K562 (cell line): ENCODE measurements around the gene ARHGAP24. TPM values are rescaled to one million over a fixed set of nuclear protein-coding genes. Genes with fewer than 3 reads are reported as not detected.

Experiments
- ATAC-seq: fragments of 200-7000 bp; cut with Tn5 transposase; 3 replicates; pipeline ENCODE4 v1.9.1; 2020; ENCODE audit warnings: moderate library complexity
- BruUV-seq: library from RNA; stranded (reverse); fragments of 400-500 nt; replicated peaks from 2 replicates; lab custom pipeline; 2021; lab: Mats Ljungman, UMichigan
- CTCF ChIA-PET: fragments of 300-600 bp; formaldehyde crosslinking; extraction: SDS; loops from one replicate; lab custom pipeline; 2021; ENCODE audit warnings: low intra/inter-chr PET ratio; lab: Yijun Ruan, JAX
- POLR2A ChIA-PET: fragments of 300-600, 350-650 bp; sonication (Branson Sonifier 250); formaldehyde crosslinking; extraction: SDS; loops from one replicate; lab custom pipeline; 2021; ENCODE audit warnings: antibody characterized with exemption, inconsistent platforms; lab: Yijun Ruan, JAX
- DNase-seq, 4 experiments: peaks; one replicate each; pipeline versions ENCODE4 v3.0.0 to v3.0.0-alpha.2; 2011 to 2018; ENCODE audit warnings: low spot score in 3 of 4, mixed read lengths in 3 of 4; ENCODE audit errors: extremely low read depth in 1 of 4
- FAIRE-seq: peaks from 2 replicates; lab custom pipeline; 2011; peaks lifted over from hg19 to GRCh38; lab: Jason Lieb, UNC
- H2AFZ ChIP-seq: 2 replicates; pipeline ENCODE4 v1.6.0; 2011; ENCODE audit warnings: low read depth, low read length, control low read depth, inconsistent platforms
- H3K27ac ChIP-seq: fragments of 200-600 bp; 3 replicates; pipeline ENCODE4 v1.8.0; 2011; ENCODE audit warnings: low read depth, mild to moderate bottlenecking, control low read depth, inconsistent platforms, low read length, moderate library complexity, mixed read lengths; ENCODE audit errors: extremely low read depth
- H3K27me3 ChIP-seq, 2 experiments: fragments of 300-600 bp in 1 of 2; 2 replicates in 1 of 2; 3 replicates in 1 of 2; pipeline versions ENCODE4 v1.6.0 to v1.8.0; 2011; ENCODE audit warnings: inconsistent platforms in 2 of 2, low read length in 2 of 2, mild to moderate bottlenecking in 1 of 2, mixed read lengths in 1 of 2, moderate library complexity in 1 of 2; ENCODE audit not compliant: control insufficient read depth in 2 of 2, insufficient read depth in 2 of 2
- H3K36me3 ChIP-seq: fragments of 300-600 bp; 3 replicates; pipeline ENCODE4 v1.8.0; 2011; ENCODE audit warnings: mild to moderate bottlenecking, low read length, inconsistent platforms; ENCODE audit not compliant: control insufficient read depth, insufficient read depth
- H3K4me1 ChIP-seq, 2 experiments: fragments of 200-600 bp in 1 of 2; replicated peaks in 1 of 2; 2 replicates in 1 of 2; 3 replicates in 1 of 2; pipeline versions ENCODE4 v1.5.1 to v1.8.0; 2011; ENCODE audit warnings: inconsistent platforms in 2 of 2, low read length in 2 of 2, mild to moderate bottlenecking in 1 of 2, mixed read lengths in 1 of 2, moderate library complexity in 1 of 2; ENCODE audit not compliant: control insufficient read depth in 2 of 2, insufficient read depth in 2 of 2
- H3K4me2 ChIP-seq: 2 replicates; pipeline ENCODE4 v1.6.1; 2011; ENCODE audit warnings: low read length, control low read depth, inconsistent platforms, mixed read lengths; ENCODE audit not compliant: insufficient read depth
- H3K4me3 ChIP-seq: fragments of 200-600 bp; sonication (generic), shearing (Covaris generic); 2 replicates; pipeline ENCODE4 v1.5.1; 2016; ENCODE audit warnings: control low read depth, inconsistent platforms
- H3K79me2 ChIP-seq: fragments of 200-600 bp; 3 replicates; pipeline ENCODE4 v1.8.0; 2011; ENCODE audit warnings: low read length, inconsistent platforms; ENCODE audit not compliant: control insufficient read depth, insufficient read depth
- H3K9ac ChIP-seq, 2 experiments: 2 replicates each; pipeline versions ENCODE4 v1.6.0 to v1.6.1; 2011; ENCODE audit warnings: low read depth in 2 of 2, low read length in 2 of 2, control low read depth in 1 of 2, inconsistent platforms in 1 of 2, mild to moderate bottlenecking in 1 of 2, mixed read lengths in 1 of 2; ENCODE audit not compliant: insufficient read depth in 1 of 2
- H3K9me1 ChIP-seq: one replicate; pipeline ENCODE4 v1.6.0; 2011; ENCODE audit warnings: inconsistent platforms, mild to moderate bottlenecking, low read length, moderate library complexity; ENCODE audit not compliant: control insufficient read depth, insufficient read depth
- H3K9me3 ChIP-seq: replicated peaks from 2 replicates; pipeline ENCODE4 v1.5.1; 2011; ENCODE audit warnings: low read depth, low read length, inconsistent platforms; ENCODE audit not compliant: control insufficient read depth, insufficient read depth
- H4K20me1 ChIP-seq: replicated peaks from 2 replicates; pipeline ENCODE4 v1.6.1; 2011; ENCODE audit warnings: low read length, inconsistent platforms, mixed read lengths; ENCODE audit not compliant: control insufficient read depth, insufficient read depth
- CBX3 ChIP-seq, 2 experiments: IDR thresholded peaks; 1 replicate in 1 of 2; 2 replicates in 1 of 2; pipeline ENCODE4 v1.6.1; 2012; ENCODE audit warnings: inconsistent platforms in 2 of 2, low read length in 2 of 2, borderline replicate concordance in 1 of 2, control low read depth in 1 of 2
- CEBPG ChIP-seq, 3 experiments: fragments of 200-800 bp in 1 of 3; sonication (Bioruptor generic) in 1 of 3; sonication (generic) in 1 of 3; formaldehyde crosslinking in 1 of 3; IDR thresholded peaks in 2 of 3; conservative IDR thresholded peaks in 1 of 3; 2 replicates each; pipeline versions ENCODE4 v1.6.1 to v1.8.0; 2016 to 2022; ENCODE audit warnings: missing compliant biosample characterization in 2 of 3, missing genetic modification characterization in 2 of 3, mild to moderate bottlenecking in 1 of 3, missing genetic modification reagents in 1 of 3
- FIP1L1 ChIP-seq: fragments of 200-400 bp; formaldehyde crosslinking; IDR thresholded peaks from 2 replicates; pipeline ENCODE4 v1.6.1; 2018; ENCODE audit warnings: mild to moderate bottlenecking, low read depth, low read length; ENCODE audit not compliant: poor library complexity, severe bottlenecking
- GABPB1 ChIP-seq: sonication (generic); formaldehyde crosslinking; IDR thresholded peaks from 2 replicates; pipeline ENCODE4 v1.8.0; 2022; ENCODE audit warnings: mild to moderate bottlenecking, missing genetic modification reagents
- HDAC8 ChIP-seq: fragments of 450-650 bp; IDR thresholded peaks from 2 replicates; pipeline ENCODE4 v1.6.1; 2016; ENCODE audit warnings: mild to moderate bottlenecking, missing genetic modification characterization, moderate library complexity, missing compliant biosample characterization
- IFI16 ChIP-seq: fragments of 250-450 bp; sonication (Bioruptor Pico); IDR thresholded peaks from 2 replicates; pipeline ENCODE4 v2.1.2; 2022; ENCODE audit warnings: mild to moderate bottlenecking, inconsistent platforms
- NELFE ChIP-seq: IDR thresholded peaks from 2 replicates; pipeline ENCODE4 v1.6.1; 2011; ENCODE audit warnings: mild to moderate bottlenecking; ENCODE audit not compliant: insufficient read depth, insufficient read length
- PRMT5 ChIP-seq: sonication (generic); formaldehyde crosslinking; IDR thresholded peaks from 2 replicates; pipeline ENCODE4 v1.5.0; 2020; ENCODE audit warnings: missing genetic modification reagents
- YY1 ChIP-seq, 3 experiments: IDR thresholded peaks; 2 replicates each; pipeline ENCODE4 v1.6.1; 2011; ENCODE audit warnings: low read length in 2 of 3, mild to moderate bottlenecking in 2 of 3, moderate library complexity in 2 of 3, borderline replicate concordance in 1 of 3, control low read depth in 1 of 3, low read depth in 1 of 3; ENCODE audit not compliant: insufficient read depth in 3 of 3, insufficient replicate concordance in 2 of 3, control insufficient read depth in 1 of 3, insufficient read length in 1 of 3; ENCODE audit errors: extremely low read depth in 1 of 3
- whole genome bisulfite sequencing: fragments of 100-300 bp; shearing (Covaris generic); methylation state at CpG from one replicate; pipeline ENCODE4 v1.1.6; 2016; ENCODE audit warnings: low coverage, mixed read lengths; ENCODE audit not compliant: insufficient coverage; ENCODE audit errors: missing lambda C conversion rate; 5-methylcytosine and 5-hydroxymethylcytosine counted together
- in situ Hi-C: fragments of 300-500 bp; cut with MboI; formaldehyde crosslinking; loops from 4 replicates; pipeline ENCODE4 v1.15.0; 2018; ENCODE audit warnings: inconsistent platforms, mixed read lengths
- intact Hi-C: fragments of 100-400 bp; cut with micrococcal nuclease; formaldehyde crosslinking; loops from 2 replicates; pipeline ENCODE4 v1.14.2; 2022
- polyA plus RNA-seq, 8 experiments: library from polyadenylated mRNA; depleted of rRNA in 4 of 8; stranded (reverse) in 5 of 8; unstranded in 3 of 8; fragments of >200 nt; fragmentation: Nextera tagmentation in 2 of 8; fragmentation: Illumina TruSeq in 1 of 8; extraction: Ambion mirVana in 2 of 8; extraction: Trizol in 1 of 8; gene quantifications; 2 replicates each; pipeline versions ENCODE4 v1.2.1 to v1.2.3, GENCODE V29; 2011 to 2014; ENCODE audit warnings: inconsistent platforms in 1 of 8, missing spikeins in 1 of 8
- total RNA-seq, 7 experiments: library from RNA; depleted of rRNA in 6 of 7; stranded (reverse); fragments of >200 nt in 6 of 7; fragmentation: Illumina TruSeq in 2 of 7; extraction: Trizol in 2 of 7; gene quantifications; 2 replicates each; pipeline versions ENCODE4 v1.2.1 to v1.2.3, GENCODE V29; 2011 to 2021; ENCODE audit warnings: low replicate concordance in 1 of 7
- TF ChIP-seq, protein P1 (sequence below): IDR thresholded peaks from 3 replicates; pipeline ENCODE4 v1.6.1; 2011; ENCODE audit warnings: borderline replicate concordance, mild to moderate bottlenecking, moderate library complexity; ENCODE audit not compliant: insufficient read length; ENCODE audit errors: extremely low read depth
- TF ChIP-seq, protein P2 (sequence below): fragments of 450-650 bp; IDR thresholded peaks from 2 replicates; pipeline ENCODE4 v1.6.1; 2016; ENCODE audit warnings: missing biosample characterization, missing genetic modification characterization

ARHGAP24 gene
- total and polyA plus RNA-seq, 9 of the 15 experiments (the other 6 are each of a cell fraction or from before 2014, with no cell fraction given) = 8.0 to 22.6 (median 14.0) TPM

DNA sequence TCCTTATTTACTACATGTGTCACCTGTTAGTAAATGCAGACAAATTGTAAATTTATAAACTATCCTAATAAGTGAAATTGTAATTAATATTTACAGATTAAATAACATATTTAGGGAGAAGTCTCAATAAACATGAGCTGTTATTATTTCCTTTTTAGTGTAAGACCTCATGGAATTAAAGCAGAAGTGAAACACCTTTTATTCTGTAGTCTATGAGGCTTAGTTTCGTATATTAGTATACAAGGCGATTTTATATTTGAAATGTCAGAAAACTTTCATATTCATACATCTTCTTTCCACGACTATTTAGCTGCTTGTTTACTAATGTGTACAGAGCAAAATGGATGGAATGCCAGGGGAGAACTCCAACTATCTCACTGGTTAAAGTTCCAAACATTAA lies 414.4 kb downstream of the ARHGAP24 start:
- Histone ChIP-seq H3K27ac (no peak overlapping the region), H3K9me3 (no peaks in the 10 kb centered on the region), H3K4me2 (no peak overlapping the region), H3K27me3 (no peaks in the 10 kb centered on the region), H2AFZ (no peak overlapping the region), H3K9ac (no peak overlapping the region), H4K20me1 (no peaks in the 10 kb centered on the region), H3K4me1 (no peaks in the 10 kb centered on the region)
- ChIA-PET POLR2A (interaction anchor here (0.7 kb wide), 1 partner anchor 53 kb away, joined by 3 read pairs; no protein-coding TSS in a partner anchor), CTCF (no interaction called here)
- in situ Hi-C loops (no loop called here), intact Hi-C loops (no loop called here)
- DNase-seq (no peak), ATAC-seq (no peak)
- TF ChIP-seq IFI16 (CRISPR knock-in tag) = no peak
- TF ChIP-seq, protein P1, sequence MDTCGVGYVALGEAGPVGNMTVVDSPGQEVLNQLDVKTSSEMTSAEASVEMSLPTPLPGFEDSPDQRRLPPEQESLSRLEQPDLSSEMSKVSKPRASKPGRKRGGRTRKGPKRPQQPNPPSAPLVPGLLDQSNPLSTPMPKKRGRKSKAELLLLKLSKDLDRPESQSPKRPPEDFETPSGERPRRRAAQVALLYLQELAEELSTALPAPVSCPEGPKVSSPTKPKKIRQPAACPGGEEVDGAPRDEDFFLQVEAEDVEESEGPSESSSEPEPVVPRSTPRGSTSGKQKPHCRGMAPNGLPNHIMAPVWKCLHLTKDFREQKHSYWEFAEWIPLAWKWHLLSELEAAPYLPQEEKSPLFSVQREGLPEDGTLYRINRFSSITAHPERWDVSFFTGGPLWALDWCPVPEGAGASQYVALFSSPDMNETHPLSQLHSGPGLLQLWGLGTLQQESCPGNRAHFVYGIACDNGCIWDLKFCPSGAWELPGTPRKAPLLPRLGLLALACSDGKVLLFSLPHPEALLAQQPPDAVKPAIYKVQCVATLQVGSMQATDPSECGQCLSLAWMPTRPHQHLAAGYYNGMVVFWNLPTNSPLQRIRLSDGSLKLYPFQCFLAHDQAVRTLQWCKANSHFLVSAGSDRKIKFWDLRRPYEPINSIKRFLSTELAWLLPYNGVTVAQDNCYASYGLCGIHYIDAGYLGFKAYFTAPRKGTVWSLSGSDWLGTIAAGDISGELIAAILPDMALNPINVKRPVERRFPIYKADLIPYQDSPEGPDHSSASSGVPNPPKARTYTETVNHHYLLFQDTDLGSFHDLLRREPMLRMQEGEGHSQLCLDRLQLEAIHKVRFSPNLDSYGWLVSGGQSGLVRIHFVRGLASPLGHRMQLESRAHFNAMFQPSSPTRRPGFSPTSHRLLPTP = no peak
- no peak for TF ChIP-seq CEBPG (CRISPR knock-in tag; IDR thresholded peaks at IDR 0.05)
- no peak for TF ChIP-seq CEBPG (tag; conservative IDR thresholded peaks at IDR 0.05 in 1 of 2, IDR thresholded peaks at IDR 0.05 in 1 of 2)
- TF ChIP-seq, protein P2, sequence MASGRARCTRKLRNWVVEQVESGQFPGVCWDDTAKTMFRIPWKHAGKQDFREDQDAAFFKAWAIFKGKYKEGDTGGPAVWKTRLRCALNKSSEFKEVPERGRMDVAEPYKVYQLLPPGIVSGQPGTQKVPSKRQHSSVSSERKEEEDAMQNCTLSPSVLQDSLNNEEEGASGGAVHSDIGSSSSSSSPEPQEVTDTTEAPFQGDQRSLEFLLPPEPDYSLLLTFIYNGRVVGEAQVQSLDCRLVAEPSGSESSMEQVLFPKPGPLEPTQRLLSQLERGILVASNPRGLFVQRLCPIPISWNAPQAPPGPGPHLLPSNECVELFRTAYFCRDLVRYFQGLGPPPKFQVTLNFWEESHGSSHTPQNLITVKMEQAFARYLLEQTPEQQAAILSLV = no peak
- no peak for TF ChIP-seq PRMT5 (CRISPR knock-in tag)
- no peak for TF ChIP-seq YY1 (IDR thresholded peaks at IDR 0.05; ENCODE audit: borderline replicate concordance in 1 of 3, control insufficient read depth in 1 of 3, extremely low read depth in 1 of 3, insufficient read depth in 3 of 3, insufficient read length in 1 of 3, insufficient replicate concordance in 2 of 3, low read depth in 1 of 3, low read length in 2 of 3)
- no peak for TF ChIP-seq GABPB1
- TF ChIP-seq FIP1L1 = no peak
- TF ChIP-seq HDAC8 (tag) = no peak
- TF ChIP-seq NELFE = no peak
- no peak for TF ChIP-seq CBX3 (IDR thresholded peaks at IDR 0.05; ENCODE audit: borderline replicate concordance in 1 of 2, low read length in 2 of 2)
- TF ChIP-seq, all 486 proteins: peak for 0
- no TSS peak for BruUV-seq
- 41% methylated on average over 3 of the region's 3 CpGs for WGBS
- Histone ChIP-seq H3K79me2 (no peaks in the 10 kb centered on the region), H3K4me3 (no peak overlapping the region), H3K9me1 (no peaks in the 10 kb centered on the region), H3K36me3 (no peaks in the 10 kb centered on the region)
- FAIRE-seq = no peak
